Heart right ventricle (tissue), 16 donors: Measurements from ENCODE around the gene ZNF205. TPM values are rescaled to one million over a fixed set of nuclear protein-coding genes. Genes with fewer than 3 reads are reported as not detected.

Experiments
- ATAC-seq, 8 donors: fragments of 200-7000 bp; cut with Tn5 transposase; one replicate each; pipeline ENCODE4 v1.9.1; 2020; ENCODE audit warnings: mild to moderate bottlenecking in 8 of 8, moderate library complexity in 8 of 8, moderate number of reproducible peaks in 1 of 8
- DNase-seq, 2 donors: peaks; one replicate each; pipeline ENCODE4 v3.0.0-alpha.2; 2020
- H3K27ac ChIP-seq, 10 donors: fragments of 200-600 bp; sonication (generic) in 2 of 10; one replicate each; pipeline versions ENCODE4 v1.5.0 to v1.8.0; 2020 to 2022; ENCODE audit warnings: mild to moderate bottlenecking in 3 of 10
- H3K27me3 ChIP-seq, 7 donors: fragments of 200-600 bp; one replicate each; pipeline ENCODE4 v1.8.0; 2021 to 2022; ENCODE audit warnings: mild to moderate bottlenecking in 2 of 7
- H3K36me3 ChIP-seq, 9 donors: fragments of 200-600 bp; sonication (generic) in 1 of 9; one replicate each; pipeline versions ENCODE4 v1.5.0 to v1.8.0; 2020 to 2022; ENCODE audit warnings: mild to moderate bottlenecking in 2 of 9
- H3K4me1 ChIP-seq, 9 donors: fragments of 200-600 bp; sonication (generic) in 1 of 9; one replicate each; pipeline versions ENCODE4 v1.5.0 to v1.8.0; 2020 to 2022; ENCODE audit warnings: mild to moderate bottlenecking in 4 of 9
- H3K4me3 ChIP-seq, 10 donors: fragments of 200-600 bp; sonication (generic) in 2 of 10; one replicate each; pipeline versions ENCODE4 v1.5.0 to v1.8.0; 2020 to 2022; ENCODE audit warnings: mild to moderate bottlenecking in 7 of 10, moderate library complexity in 2 of 10
- H3K9me3 ChIP-seq, 11 donors: fragments of 200-600 bp in 10 of 11; sonication (generic) in 2 of 11; one replicate each; pipeline versions ENCODE4 v1.5.0 to v1.8.0; 2013 to 2022; ENCODE audit warnings: mild to moderate bottlenecking in 2 of 11, control low read depth in 1 of 11, moderate library complexity in 1 of 11
- CTCF ChIP-seq, 9 donors: fragments of 200-600 bp; sonication (generic) in 2 of 9; IDR thresholded peaks; one replicate each; pipeline versions ENCODE4 v1.5.0 to v1.8.0; 2021 to 2022; ENCODE audit warnings: antibody characterized with exemption in 9 of 9, mild to moderate bottlenecking in 5 of 9, moderate library complexity in 1 of 9
- WGBS, 2 donors: extraction: QIAGEN DNeasy Blood & Tissue Kit; methylation state at CpG; one replicate each; pipeline ENCODE4 v1.1.7; 2013; ENCODE audit warnings: inconsistent platforms in 1 of 2; 5-methylcytosine and 5-hydroxymethylcytosine counted together
- intact Hi-C, 10 donors: fragments of 100-400 bp; cut with DNase I; formaldehyde crosslinking; loops; one replicate each; pipeline versions ENCODE4 v1.11.1 to v1.14.2; 2022
- polyA plus RNA-seq, 2 donors: library from polyadenylated mRNA; stranded (reverse); fragments of 200-250 nt; gene quantifications; one replicate each; pipeline ENCODE4 v1.2.3, GENCODE V29; 2013
- total RNA-seq, 10 donors: library from RNA; stranded (reverse); fragmentation: NEBNext Ultra II Directional in 3 of 10; extraction: Animal tissue kit (Norgen Biotek cat#: 25700) in 3 of 10; gene quantifications; one replicate each; pipeline versions ENCODE4 v1.2.1 to v1.2.4, GENCODE V29; 2021 to 2023
- donor health status: Arrhythmogenic right ventricular cardiomyopathy.
- donor health status: ischemic (EF 13 %, LVEDD 7.1; RV severe dilation, severe dysfunction).
- donor health status: healthy with polysubstance abuse.
- donor health status: DM: no; HTN: yes; CAD: no.
- donor health status: DM: no; HTN: no; CAD: no.
- donor health status: ischemic (EF 25% LVEDD 6.9; RV normal size, moderate dysfunction).
- donor health status: ischemic (EF 25% LVEDD 5.7; RV mildly dilated, moderate dysfunction).
- donor health status: healthy.
- donor health status: DM: yes; HTN: yes; CAD: no.
- donor health status: Ischemic cardiomyopathy.
- donor health status: ischemic (EF 35%, LVEDD 5.7; RV mildly dilated, moderate dysfunction).
- donor health status: nonischemic (EF 11% LVEDD 7.7; RV severe dilation, severe dysfunction).
- donor health status: DM: yes; HTN: yes; CAD: no.
- donor health status: PGD.
- donor health status: ischemic (EF 29% LVEDD 5.4; RV normal size, mild dysfunction).
- donor health status: nonischemic (EF 23%, LVEDD 6.1; RV moderate dilation, normal function).

The ZNF205 gene
- total and polyA plus RNA-seq, 12 donors: 5.8 to 26.9 (median 8.0) TPM

DNA sequence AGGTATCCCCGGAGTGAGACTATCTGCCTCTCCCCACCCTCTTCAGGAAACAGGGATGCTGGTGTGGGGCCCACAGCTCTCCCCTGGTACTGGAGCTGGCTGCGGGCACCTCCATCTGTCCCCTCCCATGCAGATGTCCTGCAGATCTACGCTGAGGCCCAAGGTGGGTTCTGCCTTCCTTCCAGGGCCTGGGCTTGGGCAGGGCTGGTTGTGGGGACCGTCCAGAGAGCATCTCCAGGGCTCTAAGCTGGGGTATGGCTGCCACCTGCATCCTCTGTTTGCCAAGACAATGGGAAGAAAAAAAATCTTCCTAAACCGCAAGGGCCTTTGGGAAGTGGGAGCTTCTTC, 35.3 kb downstream of the ZNF205 start:
- peaks cover 5 to 59% (median 37%) of the 10 kb centered on the region in 9 donors for H3K4me1 ChIP-seq
- intact Hi-C loops: no loop called here
- ATAC-seq: no peak
- no peaks in the 10 kb centered on the region for H3K9me3 ChIP-seq
- WGBS, 2 donors: 91 to 92% methylated on average over 5 of the region's 5 CpGs
- H3K27me3 ChIP-seq: peaks cover 0 to 12% (median 0%) of the 10 kb centered on the region in 7 donors
- H3K27ac ChIP-seq: no peak overlapping the region
- DNase-seq: no peak
- H3K4me3 ChIP-seq: no peak overlapping the region
- TF ChIP-seq CTCF (IDR thresholded peaks at IDR 0.05): no peak
- H3K36me3 ChIP-seq: peaks cover 0 to 6% (median under 1%) of the 10 kb centered on the region in 9 donors

GRCh38 chr16:3148256-3149192, 36.1 kb downstream of the ZNF205 start:
- DNase-seq: no peak
- intact Hi-C loops: no loop called here
- H3K4me1 ChIP-seq: peaks cover 5 to 52% (median 38%) of the 10 kb centered on the region in 9 donors

DNA sequence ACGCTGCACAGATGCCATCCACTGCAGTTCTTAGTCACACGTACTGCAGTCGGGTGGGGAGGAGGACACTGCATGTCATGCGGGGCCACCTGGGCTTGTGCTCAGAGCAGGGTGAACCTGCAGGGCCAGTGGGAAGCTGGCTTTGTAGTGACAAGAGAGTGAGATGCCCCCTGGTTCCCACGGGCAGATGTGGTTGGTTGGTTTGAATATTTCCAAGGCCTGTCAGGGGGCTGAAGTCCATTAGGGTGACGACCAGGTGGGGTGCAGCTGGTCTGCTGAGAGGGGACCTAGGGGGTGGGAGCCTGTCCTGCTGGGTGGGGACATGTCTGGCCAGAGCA, 36.8 kb downstream of the ZNF205 start:
- intact Hi-C loops: no loop called here
- Histone ChIP-seq H3K4me1 (peaks cover 5 to 47% (median 34%) of the 10 kb centered on the region in 9 donors), H3K36me3 (no peaks in the 10 kb centered on the region), H3K9me3 (peaks cover 0 to 5% (median 0%) of the 10 kb centered on the region in 11 donors), H3K4me3 (peak overlapping the region in 4 of 10 donors; percentile 72 to 78 (median 75)), H3K27ac (peak overlapping the region in 9 of 10 donors; percentile 72 to 93 (median 87)), H3K27me3 (peaks cover 0 to 14% (median 0%) of the 10 kb centered on the region in 7 donors)
- no peak for TF ChIP-seq CTCF (IDR thresholded peaks at IDR 0.05)
- DNase-seq (no peak), ATAC-seq (no peak)
- 91 to 94% methylated on average over 6 of the region's 6 CpGs for WGBS, 2 donors

More at GRCh38 chr16:3148256-3149192, 36.1 kb downstream of the ZNF205 start:
- H3K36me3 ChIP-seq: no peaks in the 10 kb centered on the region
- H3K27me3 ChIP-seq: peaks cover 0 to 14% (median 0%) of the 10 kb centered on the region in 7 donors
- WGBS, 2 donors: 94 to 95% methylated on average over 13 of the region's 13 CpGs
- H3K9me3 ChIP-seq: peaks cover 0 to under 1% (median 0%) of the 10 kb centered on the region in 11 donors
- TF ChIP-seq CTCF (IDR thresholded peaks at IDR 0.05): no peak
- H3K27ac ChIP-seq: peak overlapping the region in 1 of 10 donors; percentile 87
- no peak overlapping the region for H3K4me3 ChIP-seq
- ATAC-seq: no peak

GRCh38 chr16:3149630-3150345, 37.4 kb downstream of the ZNF205 start:
- peak overlapping the region; percentile 53 to 78 (median 70) for H3K4me3 ChIP-seq
- DNase-seq: peak; percentile 73
- H3K9me3 ChIP-seq: peaks cover 0 to 10% (median 0%) of the 10 kb centered on the region in 11 donors
- 8% methylated on average over 39 to 41 of the region's 41 CpGs for WGBS, 2 donors
- H3K4me1 ChIP-seq: peaks cover 2 to 41% (median 28%) of the 10 kb centered on the region in 9 donors
- no peaks in the 10 kb centered on the region for H3K36me3 ChIP-seq
- peaks cover 0 to 14% (median 0%) of the 10 kb centered on the region in 7 donors for H3K27me3 ChIP-seq
- ATAC-seq: peak; percentile 46 to 70 (median 61)
- intact Hi-C loops: loop anchor here in 3 of 10 donors (10.0 kb wide), 3 partner anchors 115 to 355 kb away; partner anchors contain the start of gene CLUAP1 (in 1 of the 3)
- H3K27ac ChIP-seq: peak overlapping the region; percentile 59 to 93 (median 87)
- peak in 8 of 9 donors; percentile 22 to 63 (median 52) for TF ChIP-seq CTCF (IDR thresholded peaks at IDR 0.05)
